M059J (cell line): ENCODE measurements around the gene GNPNAT1. TPM values are rescaled to one million over a fixed set of nuclear protein-coding genes. Genes with fewer than 3 reads are reported as not detected.

ENCODE experiments used
- DNase-seq: peaks from one replicate; pipeline ENCODE4 v3.0.0-alpha.2; 2012; ENCODE audit warnings: low read depth
- total RNA-seq: library from RNA; depleted of rRNA; stranded (reverse); fragments of >200 nt; shearing (Covaris generic); gene quantifications from 2 replicates; pipeline ENCODE4 v1.2.3, GENCODE V29; 2014; rRNA removed

Gene GNPNAT1
- 16.5 and 40.7 TPM in 2 replicates for total RNA-seq

GRCh38 chr14:52791223-52792096, at the start of gene GNPNAT1:
Gene GNPNAT1 (minus strand): TSS chr14:52791607. CDS start chr14:52784650, 6,957 bp downstream.
- DNase-seq: peak; percentile 90

- DNase-seq: peak; percentile 72
Observed at GRCh38 chr14:52840877-52841276, 49.5 kb upstream of the GNPNAT1 start.

GRCh38 chr14:52837451-52837850, 46.0 kb upstream of the GNPNAT1 start:
- DNase-seq: no peak

GRCh38 chr14:52836063-52836462, 44.7 kb upstream of the GNPNAT1 start:
- peak; percentile 53 for DNase-seq

GRCh38 chr14:52835122-52835903, 43.9 kb upstream of the GNPNAT1 start:
- peak; percentile 84 for DNase-seq

GRCh38 chr14:52834440-52834842, 43.0 kb upstream of the GNPNAT1 start:
- DNase-seq: peak; percentile 82

- DNase-seq: no peak
Observed at GRCh38 chr14:52833891-52834290, 42.5 kb upstream of the GNPNAT1 start.

- no peak for DNase-seq
Observed at GRCh38 chr14:52829527-52830185, 38.2 kb upstream of the GNPNAT1 start.

GRCh38 chr14:52827426-52827825, 36.0 kb upstream of the GNPNAT1 start:
- no peak for DNase-seq

GRCh38 chr14:52825085-52825484, 33.7 kb upstream of the GNPNAT1 start:
- no peak for DNase-seq

- DNase-seq: no peak
Observed at GRCh38 chr14:52824462-52824861, 33.1 kb upstream of the GNPNAT1 start.

GRCh38 chr14:52821805-52822250, 30.4 kb upstream of the GNPNAT1 start:
- no peak for DNase-seq

GRCh38 chr14:52808101-52808500, 16.7 kb upstream of the GNPNAT1 start:
- DNase-seq: no peak

GRCh38 chr14:52806115-52806514, 14.7 kb upstream of the GNPNAT1 start:
- no peak for DNase-seq

- DNase-seq: peak; percentile 52
Observed at GRCh38 chr14:52802597-52802996, 11.2 kb upstream of the GNPNAT1 start.

- DNase-seq: peak; percentile 75
Observed at GRCh38 chr14:52801014-52801712, 9.8 kb upstream of the GNPNAT1 start.

GRCh38 chr14:52798826-52799225, 7.4 kb upstream of the GNPNAT1 start:
- no peak for DNase-seq

- DNase-seq: no peak
Observed at GRCh38 chr14:52797653-52798052, 6.2 kb upstream of the GNPNAT1 start.

GRCh38 chr14:52793061-52793460, 1.7 kb upstream of the GNPNAT1 start:
- DNase-seq: no peak

- no peak for DNase-seq
Observed at GRCh38 chr14:52792097-52792415, 649 bp upstream of the GNPNAT1 start.

- no peak for DNase-seq
Observed at GRCh38 chr14:52790756-52791222, 618 bp downstream of the GNPNAT1 start.
